Kidney (tissue), 14 donors: ENCODE measurements around the gene HIKESHI. TPM values are rescaled to one million over a fixed set of nuclear protein-coding genes. Genes with fewer than 3 reads are reported as not detected.

ENCODE experiments used
- DNase-seq, 5 donors: peaks; one replicate each; pipeline ENCODE4 v3.0.0-alpha.2; 2013 to 2020
- FAIRE-seq: peaks from 2 replicates; lab custom pipeline; 2012; peaks lifted over from hg19 to GRCh38; lab: Jason Lieb, UNC
- H3K27ac ChIP-seq, 2 donors: one replicate each; pipeline ENCODE4 v1.7.0; 2013; ENCODE audit warnings: low read depth in 2 of 2, low read length in 2 of 2, inconsistent platforms in 1 of 2
- H3K27me3 ChIP-seq: one replicate; pipeline ENCODE4 v1.7.1; 2013; ENCODE audit warnings: low read length, inconsistent platforms; ENCODE audit not compliant: control insufficient read depth, insufficient read depth
- H3K36me3 ChIP-seq, 3 donors: one replicate each; pipeline versions ENCODE4 v1.7.0 to v1.7.1; 2013; ENCODE audit warnings: low read length in 3 of 3, control low read depth in 1 of 3, inconsistent platforms in 1 of 3; ENCODE audit not compliant: insufficient read depth in 3 of 3, control insufficient read depth in 2 of 3
- H3K4me1 ChIP-seq, 3 donors: one replicate each; pipeline versions ENCODE4 v1.7.0 to v1.7.1; 2013; ENCODE audit warnings: low read length in 3 of 3, inconsistent platforms in 1 of 3, low read depth in 1 of 3; ENCODE audit not compliant: control insufficient read depth in 2 of 3, insufficient read depth in 2 of 3
- H3K4me3 ChIP-seq, 3 donors: one replicate each; pipeline versions ENCODE4 v1.7.0 to v1.8.1; 2013; ENCODE audit warnings: low read length in 3 of 3, control low read depth in 1 of 3, inconsistent platforms in 1 of 3
- H3K9ac ChIP-seq, 3 donors: one replicate each; pipeline versions ENCODE4 v1.7.0 to v1.7.1; 2013; ENCODE audit warnings: low read length in 3 of 3, control low read depth in 1 of 3, inconsistent platforms in 1 of 3
- H3K9me3 ChIP-seq, 3 donors: one replicate each; pipeline versions ENCODE4 v1.7.0 to v1.7.1; 2013; ENCODE audit warnings: low read length in 3 of 3, control low read depth in 1 of 3, inconsistent platforms in 1 of 3; ENCODE audit not compliant: control insufficient read depth in 2 of 3, insufficient read depth in 1 of 3
- CTCF ChIP-seq: IDR thresholded peaks from 3 replicates; pipeline ENCODE4 v1.5.1; 2012; ENCODE audit warnings: mild to moderate bottlenecking, moderate library complexity, borderline replicate concordance; ENCODE audit not compliant: insufficient read depth; ENCODE audit errors: extremely low read depth
- intact Hi-C: fragments of 100-400 bp; cut with DNase I; formaldehyde crosslinking; loops from one replicate; pipeline ENCODE4 v1.11.1; 2022
- polyA plus RNA-seq: library from polyadenylated mRNA; stranded (reverse); fragments of 350-450 nt; fragmentation: Illumina TruSeq; extraction: RNeasy Lipid Tissue Mini Kit (QIAGEN cat#74804); gene quantifications from one replicate; pipeline ENCODE4 v1.2.3, GENCODE V29; 2014; ENCODE audit warnings: low read depth, low replicate concordance; ENCODE audit not compliant: insufficient read depth
- total RNA-seq: library from RNA; stranded (reverse); fragmentation: NEBNext Ultra II Directional; extraction: Animal tissue kit (Norgen Biotek cat#: 25700); gene quantifications from one replicate; pipeline ENCODE4 v1.2.1, GENCODE V29; 2021
- donor health status: control.
- donor health status: control.
- donor health status: control.
- donor health status: control.
- donor health status: control.
- donor health status: DM: yes; HTN: yes; CAD: no.
- donor health status: Normal renal cell carcinoma (clear cell type).

Gene HIKESHI
- total and polyA plus RNA-seq, 2 donors from 2014 or later, result 26.9 to 47.0 TPM

- intact Hi-C loops, result no loop called here
- no peak for FAIRE-seq
- TF ChIP-seq CTCF, result no peak
- Histone ChIP-seq H3K27me3 (no peaks in the 10 kb centered on the region), H3K27ac (no peak overlapping the region), H3K9me3 (no peaks in the 10 kb centered on the region), H3K4me3 (no peak overlapping the region), H3K4me1 (no peaks in the 10 kb centered on the region), H3K9ac (no peak overlapping the region), H3K36me3 (peaks cover 6 to 20% (median 9%) of the 10 kb centered on the region in 3 donors)
- DNase-seq, result peak in 1 of 5 donors; percentile 3
Measured at GRCh38 chr11:86274503-86274902, 27.5 kb upstream of the HIKESHI start.

- intact Hi-C loops, result no loop called here
- FAIRE-seq, result no peak
Measured at GRCh38 chr11:86274999-86275398, 27.0 kb upstream of the HIKESHI start.

GRCh38 chr11:86275493-86276370 is 26.3 kb upstream of the HIKESHI start:
- DNase-seq (no peak), FAIRE-seq (no peak)
- H3K36me3 ChIP-seq, result peaks cover 9 to 27% (median 9%) of the 10 kb centered on the region in 3 donors
- no peaks in the 10 kb centered on the region for H3K9me3 ChIP-seq
- H3K27ac ChIP-seq, result no peak overlapping the region
- H3K4me3 ChIP-seq, result no peak overlapping the region
- H3K9ac ChIP-seq, result no peak overlapping the region
- no peaks in the 10 kb centered on the region for H3K27me3 ChIP-seq
- TF ChIP-seq CTCF, result no peak
- intact Hi-C loops, result no loop called here
- H3K4me1 ChIP-seq, result no peaks in the 10 kb centered on the region

More at GRCh38 chr11:86274999-86275398, 27.0 kb upstream of the HIKESHI start:
- Histone ChIP-seq H3K9me3 (no peaks in the 10 kb centered on the region), H3K4me1 (no peaks in the 10 kb centered on the region), H3K27me3 (no peaks in the 10 kb centered on the region), H3K9ac (no peak overlapping the region), H3K27ac (no peak overlapping the region), H3K36me3 (peaks cover 9 to 25% (median 9%) of the 10 kb centered on the region in 3 donors), H3K4me3 (no peak overlapping the region)
- no peak for TF ChIP-seq CTCF
- no peak for DNase-seq
